ENCODE data around the gene CAMK1D.
A peak's percentile ranks its signal among the peaks of the same experiment; 100 is the strongest.

Gene CAMK1D

GRCh38 chr10:12583891-12584595, 234.7 kb downstream of the CAMK1D start:
- Histone ChIP-seq H3K27ac (ENCODE audit: low read length) (no peak overlapping the region), H3K27me3 (ENCODE audit: control insufficient read depth in 1 of 2, insufficient read depth in 2 of 2, low read length in 2 of 2) (no peaks in the 10 kb centered on the region), H3K4me3 (ENCODE audit: low read length in 2 of 2) (no peak overlapping the region), H3K9ac (ENCODE audit: low read length in 2 of 2) (no peak overlapping the region), H3K4me1 (ENCODE audit: control insufficient read depth, insufficient read depth, low read length) (peaks cover 19% of the 10 kb centered on the region), H3K9me3 (ENCODE audit: control insufficient read depth in 2 of 2, low read length in 2 of 2) (no peaks in the 10 kb centered on the region), H3K36me3 (ENCODE audit: control insufficient read depth in 2 of 2, insufficient read depth in 2 of 2, low read length in 2 of 2) (no peaks in the 10 kb centered on the region)

DNA sequence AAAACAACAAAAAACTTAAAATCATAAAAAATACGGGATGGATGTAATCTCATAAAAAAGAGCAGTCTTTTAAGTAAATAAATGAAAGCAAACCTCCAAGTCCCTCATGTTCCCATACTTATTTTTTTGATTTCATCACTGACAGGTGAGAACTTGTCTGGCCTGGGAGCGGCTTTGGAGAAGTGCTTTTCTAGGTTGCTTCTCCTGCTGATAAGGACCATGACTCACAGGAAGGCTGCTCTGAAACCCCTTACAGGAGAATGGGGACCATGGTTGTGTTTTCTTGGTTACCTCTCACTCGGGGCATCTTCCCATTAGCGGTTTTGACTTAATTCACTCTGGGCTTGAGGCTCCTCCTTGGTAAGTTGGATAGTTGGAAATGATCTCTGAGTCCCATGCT, 237.4 kb downstream of the CAMK1D start:
- no peaks in the 10 kb centered on the region for H3K9me3 ChIP-seq (ENCODE audit: control insufficient read depth in 2 of 2, low read length in 2 of 2)
- no peaks in the 10 kb centered on the region for H3K27me3 ChIP-seq (ENCODE audit: control insufficient read depth in 1 of 2, insufficient read depth in 2 of 2, low read length in 2 of 2)
- H3K9ac ChIP-seq (ENCODE audit: low read length in 2 of 2) = no peak overlapping the region
- H3K27ac ChIP-seq (ENCODE audit: low read length) = no peak overlapping the region
- no peak overlapping the region for H3K4me3 ChIP-seq (ENCODE audit: low read length in 2 of 2)
- peaks cover 18% of the 10 kb centered on the region for H3K4me1 ChIP-seq (ENCODE audit: control insufficient read depth, insufficient read depth, low read length)
- no peaks in the 10 kb centered on the region for H3K36me3 ChIP-seq (ENCODE audit: control insufficient read depth in 2 of 2, insufficient read depth in 2 of 2, low read length in 2 of 2)

DNA sequence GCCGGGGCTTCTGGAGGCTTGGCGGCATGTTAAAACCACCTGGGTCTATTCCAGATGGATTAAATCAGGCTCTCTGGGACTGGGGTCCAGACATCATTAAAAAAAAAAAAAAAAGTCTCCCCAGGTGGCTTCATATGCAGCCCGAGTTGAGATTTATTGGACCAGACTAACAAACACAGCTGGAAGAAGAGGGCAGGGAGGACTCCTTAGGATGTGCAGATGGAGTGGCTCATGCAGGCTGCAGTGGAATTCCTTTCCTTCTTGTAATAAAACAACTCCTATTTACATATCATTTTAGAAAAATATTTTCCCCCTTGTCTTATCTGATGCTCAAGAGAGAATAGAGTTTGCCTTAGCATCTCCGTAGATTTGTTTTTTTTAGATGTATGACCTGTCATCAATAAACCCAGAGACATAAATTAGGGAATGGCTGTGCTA, 238.1 kb downstream of the CAMK1D start:
- peak overlapping the region in 1 of 2 donors; percentile 29 for H3K4me3 ChIP-seq (ENCODE audit: low read length in 2 of 2)
- H3K4me1 ChIP-seq (ENCODE audit: control insufficient read depth, insufficient read depth, low read length) = peaks cover 18% of the 10 kb centered on the region
- H3K9me3 ChIP-seq (ENCODE audit: control insufficient read depth in 2 of 2, low read length in 2 of 2) = no peaks in the 10 kb centered on the region
- no peaks in the 10 kb centered on the region for H3K36me3 ChIP-seq (ENCODE audit: control insufficient read depth in 2 of 2, insufficient read depth in 2 of 2, low read length in 2 of 2)
- H3K27ac ChIP-seq (ENCODE audit: low read length) = no peak overlapping the region
- no peaks in the 10 kb centered on the region for H3K27me3 ChIP-seq (ENCODE audit: control insufficient read depth in 1 of 2, insufficient read depth in 2 of 2, low read length in 2 of 2)
- H3K9ac ChIP-seq (ENCODE audit: low read length in 2 of 2) = no peak overlapping the region

DNA sequence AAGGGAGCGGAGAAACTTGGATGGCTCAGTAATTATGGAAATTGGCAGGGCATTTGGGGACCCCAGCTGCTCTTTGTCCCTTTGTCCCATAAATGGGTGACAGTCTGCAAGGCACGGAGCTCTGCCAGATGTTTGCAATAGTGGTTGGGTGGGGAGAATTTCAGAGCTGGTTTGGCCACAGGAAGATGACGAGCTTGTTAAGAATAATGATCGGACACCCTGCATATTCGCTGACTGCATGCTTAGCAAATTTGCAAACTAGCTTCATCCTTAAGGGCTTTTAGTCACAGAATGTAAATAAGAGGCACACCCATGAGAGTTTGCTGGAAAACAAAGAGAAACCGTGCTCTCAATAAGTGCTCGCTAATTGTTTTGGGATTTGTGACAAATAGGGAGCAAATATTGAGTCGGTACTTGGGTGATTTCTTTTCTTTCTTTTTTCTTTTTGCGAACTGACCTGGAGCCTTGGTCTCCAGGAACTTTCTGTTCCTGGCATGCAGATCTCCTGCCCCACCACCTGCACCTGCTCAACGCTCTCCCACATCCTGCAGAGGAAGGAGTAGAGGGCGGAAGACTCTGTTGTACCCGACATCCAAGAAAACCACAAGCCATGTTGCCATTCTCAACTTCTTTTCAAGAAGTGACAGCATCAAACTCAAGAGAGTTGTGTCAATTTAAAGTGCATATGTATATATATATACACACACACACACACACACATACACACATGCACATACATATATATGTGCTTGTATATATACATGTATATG, 238.9 kb downstream of the CAMK1D start:
- Histone ChIP-seq H3K9me3 (ENCODE audit: control insufficient read depth in 2 of 2, low read length in 2 of 2) (no peaks in the 10 kb centered on the region), H3K36me3 (ENCODE audit: control insufficient read depth in 2 of 2, insufficient read depth in 2 of 2, low read length in 2 of 2) (no peaks in the 10 kb centered on the region), H3K27me3 (ENCODE audit: control insufficient read depth in 1 of 2, insufficient read depth in 2 of 2, low read length in 2 of 2) (no peaks in the 10 kb centered on the region), H3K4me3 (ENCODE audit: low read length in 2 of 2) (peak overlapping the region in 1 of 2 donors; percentile 29), H3K27ac (ENCODE audit: low read length) (no peak overlapping the region), H3K4me1 (ENCODE audit: control insufficient read depth, insufficient read depth, low read length) (peaks cover 18% of the 10 kb centered on the region), H3K9ac (ENCODE audit: low read length in 2 of 2) (no peak overlapping the region)

- H3K9me3 ChIP-seq (ENCODE audit: control insufficient read depth in 2 of 2, low read length in 2 of 2) = no peaks in the 10 kb centered on the region
- H3K27ac ChIP-seq (ENCODE audit: low read length) = no peak overlapping the region
- peaks cover 18% of the 10 kb centered on the region for H3K4me1 ChIP-seq (ENCODE audit: control insufficient read depth, insufficient read depth, low read length)
Observed at GRCh38 chr10:12589291-12589690, 239.9 kb downstream of the CAMK1D start.

GRCh38 chr10:12589791-12590190, 240.4 kb downstream of the CAMK1D start:
- no peaks in the 10 kb centered on the region for H3K36me3 ChIP-seq (ENCODE audit: control insufficient read depth in 2 of 2, insufficient read depth in 2 of 2, low read length in 2 of 2)
- H3K4me1 ChIP-seq (ENCODE audit: control insufficient read depth, insufficient read depth, low read length) = peaks cover 18% of the 10 kb centered on the region
- H3K9me3 ChIP-seq (ENCODE audit: control insufficient read depth in 2 of 2, low read length in 2 of 2) = no peaks in the 10 kb centered on the region
- no peak overlapping the region for H3K4me3 ChIP-seq (ENCODE audit: low read length in 2 of 2)
- no peak overlapping the region for H3K27ac ChIP-seq (ENCODE audit: low read length)
- H3K9ac ChIP-seq (ENCODE audit: low read length in 2 of 2) = no peak overlapping the region
- H3K27me3 ChIP-seq (ENCODE audit: control insufficient read depth in 1 of 2, insufficient read depth in 2 of 2, low read length in 2 of 2) = no peaks in the 10 kb centered on the region

More at GRCh38 chr10:12589291-12589690, 239.9 kb downstream of the CAMK1D start:
- H3K27me3 ChIP-seq (ENCODE audit: control insufficient read depth in 1 of 2, insufficient read depth in 2 of 2, low read length in 2 of 2) = no peaks in the 10 kb centered on the region
- no peak overlapping the region for H3K4me3 ChIP-seq (ENCODE audit: low read length in 2 of 2)
- H3K36me3 ChIP-seq (ENCODE audit: control insufficient read depth in 2 of 2, insufficient read depth in 2 of 2, low read length in 2 of 2) = no peaks in the 10 kb centered on the region
- H3K9ac ChIP-seq (ENCODE audit: low read length in 2 of 2) = no peak overlapping the region

DNA sequence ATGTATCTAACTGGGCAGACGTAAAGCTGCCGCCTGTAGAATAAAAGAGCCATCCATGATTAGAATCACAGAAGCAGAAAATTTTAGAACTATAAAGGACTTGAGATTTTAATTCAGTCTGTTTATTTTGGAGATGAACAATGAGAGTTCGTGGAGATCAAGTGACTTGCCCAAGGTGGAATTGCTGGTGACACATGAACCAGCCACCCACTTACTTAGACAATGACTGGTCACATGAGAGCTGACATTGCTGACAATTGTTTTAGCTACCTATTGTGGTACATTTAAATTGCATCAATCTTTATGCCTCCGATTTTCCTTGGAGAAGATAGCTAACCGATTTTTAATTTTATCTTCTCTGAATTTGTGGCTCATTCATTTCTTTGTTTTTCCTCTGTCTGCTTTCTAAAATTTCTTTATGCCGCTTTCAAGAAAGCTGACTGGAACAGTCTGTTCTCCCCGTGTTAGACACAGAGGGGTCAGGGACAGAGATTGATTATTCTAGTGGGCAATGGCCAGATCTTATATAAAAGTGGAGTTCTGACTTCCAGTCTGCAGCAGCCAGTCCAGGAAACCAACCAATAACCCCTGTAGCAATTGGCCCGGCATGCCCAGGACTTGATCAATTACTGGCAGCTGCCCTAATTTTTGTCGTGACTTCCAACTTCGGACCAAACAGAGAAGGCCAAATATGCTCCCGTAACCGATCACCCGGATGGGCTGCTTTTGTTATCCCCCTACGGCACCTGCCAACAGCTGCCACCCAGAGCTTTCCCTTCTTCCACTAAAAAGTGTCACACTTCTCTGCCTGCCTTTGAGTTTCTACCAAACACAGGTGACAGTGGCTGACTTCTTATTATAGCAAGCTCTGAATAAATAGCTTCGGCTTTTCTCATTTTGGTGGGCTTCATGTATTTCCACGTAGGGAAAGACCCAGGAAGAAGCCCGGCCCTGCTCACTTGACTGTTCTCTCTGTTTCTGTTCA, 241.6 kb downstream of the CAMK1D start:
- no peaks in the 10 kb centered on the region for H3K36me3 ChIP-seq (ENCODE audit: control insufficient read depth in 2 of 2, insufficient read depth in 2 of 2, low read length in 2 of 2)
- no peak overlapping the region for H3K9ac ChIP-seq (ENCODE audit: low read length in 2 of 2)
- H3K27ac ChIP-seq (ENCODE audit: low read length) = no peak overlapping the region
- H3K9me3 ChIP-seq (ENCODE audit: control insufficient read depth in 2 of 2, low read length in 2 of 2) = no peaks in the 10 kb centered on the region
- no peak overlapping the region for H3K4me3 ChIP-seq (ENCODE audit: low read length in 2 of 2)
- H3K4me1 ChIP-seq (ENCODE audit: control insufficient read depth, insufficient read depth, low read length) = peaks cover 12% of the 10 kb centered on the region
- no peaks in the 10 kb centered on the region for H3K27me3 ChIP-seq (ENCODE audit: control insufficient read depth in 1 of 2, insufficient read depth in 2 of 2, low read length in 2 of 2)

- Histone ChIP-seq H3K4me1 (ENCODE audit: control insufficient read depth, insufficient read depth, low read length) (peaks cover 8% of the 10 kb centered on the region), H3K27ac (ENCODE audit: low read length) (no peak overlapping the region), H3K4me3 (ENCODE audit: low read length in 2 of 2) (no peak overlapping the region), H3K27me3 (ENCODE audit: control insufficient read depth in 1 of 2, insufficient read depth in 2 of 2, low read length in 2 of 2) (no peaks in the 10 kb centered on the region), H3K9ac (ENCODE audit: low read length in 2 of 2) (no peak overlapping the region), H3K36me3 (ENCODE audit: control insufficient read depth in 2 of 2, insufficient read depth in 2 of 2, low read length in 2 of 2) (no peaks in the 10 kb centered on the region), H3K9me3 (ENCODE audit: control insufficient read depth in 2 of 2, low read length in 2 of 2) (no peaks in the 10 kb centered on the region)
Observed at GRCh38 chr10:12592967-12593366, 243.6 kb downstream of the CAMK1D start.

GRCh38 chr10:12594448-12594944, 245.1 kb downstream of the CAMK1D start:
- H3K9me3 ChIP-seq (ENCODE audit: control insufficient read depth in 2 of 2, low read length in 2 of 2) = no peaks in the 10 kb centered on the region
- no peak overlapping the region for H3K4me3 ChIP-seq (ENCODE audit: low read length in 2 of 2)
- peaks cover 5% of the 10 kb centered on the region for H3K4me1 ChIP-seq (ENCODE audit: control insufficient read depth, insufficient read depth, low read length)
- H3K9ac ChIP-seq (ENCODE audit: low read length in 2 of 2) = no peak overlapping the region
- no peaks in the 10 kb centered on the region for H3K36me3 ChIP-seq (ENCODE audit: control insufficient read depth in 2 of 2, insufficient read depth in 2 of 2, low read length in 2 of 2)
- H3K27ac ChIP-seq (ENCODE audit: low read length) = no peak overlapping the region
- H3K27me3 ChIP-seq (ENCODE audit: control insufficient read depth in 1 of 2, insufficient read depth in 2 of 2, low read length in 2 of 2) = no peaks in the 10 kb centered on the region

DNA sequence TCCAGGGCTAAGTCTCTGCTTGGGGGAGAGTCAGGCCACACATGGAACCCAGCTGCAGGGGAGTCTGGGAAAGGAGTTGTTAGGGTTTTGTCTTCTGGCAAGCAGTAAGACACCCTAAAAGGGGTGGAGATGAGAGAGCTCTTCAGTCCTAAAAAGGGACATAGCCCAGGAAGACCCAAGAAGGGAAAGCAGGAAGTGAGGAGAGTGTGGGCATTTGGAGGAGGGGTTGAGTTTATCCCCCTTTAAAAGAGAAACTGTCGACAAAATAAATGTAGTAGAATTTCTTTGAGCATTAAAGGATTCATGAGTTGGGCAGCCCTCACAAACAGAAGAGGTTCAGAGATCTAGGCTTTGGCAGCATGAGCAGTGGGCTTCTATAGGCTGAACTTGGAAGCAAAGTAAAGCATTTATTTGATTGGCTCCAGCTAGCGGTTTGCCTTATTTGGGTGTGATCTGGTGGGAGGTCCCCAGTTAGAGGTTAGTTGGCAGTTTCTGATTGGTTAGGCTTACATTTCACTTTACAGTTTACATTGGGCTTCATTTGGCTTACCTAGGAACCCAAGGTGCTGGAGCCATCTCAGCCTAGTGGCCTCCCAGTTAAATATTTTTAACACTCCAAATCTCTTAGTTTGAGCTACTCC, 246.7 kb downstream of the CAMK1D start:
- H3K4me1 ChIP-seq (ENCODE audit: control insufficient read depth, insufficient read depth, low read length) = no peaks in the 10 kb centered on the region
- no peak overlapping the region for H3K27ac ChIP-seq (ENCODE audit: low read length)

More for the DNA sequence above, 246.7 kb downstream of the CAMK1D start:
- Histone ChIP-seq H3K27me3 (ENCODE audit: control insufficient read depth in 1 of 2, insufficient read depth in 2 of 2, low read length in 2 of 2) (no peaks in the 10 kb centered on the region), H3K9me3 (ENCODE audit: control insufficient read depth in 2 of 2, low read length in 2 of 2) (no peaks in the 10 kb centered on the region), H3K4me3 (ENCODE audit: low read length in 2 of 2) (no peak overlapping the region), H3K9ac (ENCODE audit: low read length in 2 of 2) (no peak overlapping the region), H3K36me3 (ENCODE audit: control insufficient read depth in 2 of 2, insufficient read depth in 2 of 2, low read length in 2 of 2) (peaks cover 0 to 2% of the 10 kb centered on the region in 2 donors)

All from stomach smooth muscle (tissue), 2 donors.